Heart right ventricle (tissue), 16 donors: ENCODE measurements around the gene ADAMTS2. TPM values are rescaled to one million over a fixed set of nuclear protein-coding genes. Genes with fewer than 3 reads are reported as not detected.

Experiments used
- ATAC-seq, 8 donors: fragments of 200-7000 bp; cut with Tn5 transposase; one replicate each; pipeline ENCODE4 v1.9.1; 2020; ENCODE audit warnings: mild to moderate bottlenecking in 8 of 8, moderate library complexity in 8 of 8, moderate number of reproducible peaks in 1 of 8
- DNase-seq, 2 donors: peaks; one replicate each; pipeline ENCODE4 v3.0.0-alpha.2; 2020
- H3K27ac ChIP-seq, 10 donors: fragments of 200-600 bp; sonication (generic) in 2 of 10; one replicate each; pipeline versions ENCODE4 v1.5.0 to v1.8.0; 2020 to 2022; ENCODE audit warnings: mild to moderate bottlenecking in 3 of 10
- H3K27me3 ChIP-seq, 7 donors: fragments of 200-600 bp; one replicate each; pipeline ENCODE4 v1.8.0; 2021 to 2022; ENCODE audit warnings: mild to moderate bottlenecking in 2 of 7
- H3K36me3 ChIP-seq, 9 donors: fragments of 200-600 bp; sonication (generic) in 1 of 9; one replicate each; pipeline versions ENCODE4 v1.5.0 to v1.8.0; 2020 to 2022; ENCODE audit warnings: mild to moderate bottlenecking in 2 of 9
- H3K4me1 ChIP-seq, 9 donors: fragments of 200-600 bp; sonication (generic) in 1 of 9; one replicate each; pipeline versions ENCODE4 v1.5.0 to v1.8.0; 2020 to 2022; ENCODE audit warnings: mild to moderate bottlenecking in 4 of 9
- H3K4me3 ChIP-seq, 10 donors: fragments of 200-600 bp; sonication (generic) in 2 of 10; one replicate each; pipeline versions ENCODE4 v1.5.0 to v1.8.0; 2020 to 2022; ENCODE audit warnings: mild to moderate bottlenecking in 7 of 10, moderate library complexity in 2 of 10
- H3K9me3 ChIP-seq, 11 donors: fragments of 200-600 bp in 10 of 11; sonication (generic) in 2 of 11; one replicate each; pipeline versions ENCODE4 v1.5.0 to v1.8.0; 2013 to 2022; ENCODE audit warnings: mild to moderate bottlenecking in 2 of 11, control low read depth in 1 of 11, moderate library complexity in 1 of 11
- WGBS, 2 donors: extraction: QIAGEN DNeasy Blood & Tissue Kit; methylation state at CpG; one replicate each; pipeline ENCODE4 v1.1.7; 2013; ENCODE audit warnings: inconsistent platforms in 1 of 2; 5-methylcytosine and 5-hydroxymethylcytosine counted together
- intact Hi-C, 10 donors: fragments of 100-400 bp; cut with DNase I; formaldehyde crosslinking; loops; one replicate each; pipeline versions ENCODE4 v1.11.1 to v1.14.2; 2022
- polyA plus RNA-seq, 2 donors: library from polyadenylated mRNA; stranded (reverse); fragments of 200-250 nt; gene quantifications; one replicate each; pipeline ENCODE4 v1.2.3, GENCODE V29; 2013
- total RNA-seq, 10 donors: library from RNA; stranded (reverse); fragmentation: NEBNext Ultra II Directional in 3 of 10; extraction: Animal tissue kit (Norgen Biotek cat#: 25700) in 3 of 10; gene quantifications; one replicate each; pipeline versions ENCODE4 v1.2.1 to v1.2.4, GENCODE V29; 2021 to 2023
- TF ChIP-seq, protein P1 (sequence below), 9 donors: fragments of 200-600 bp; sonication (generic) in 2 of 9; IDR thresholded peaks; one replicate each; pipeline versions ENCODE4 v1.5.0 to v1.8.0; 2021 to 2022; ENCODE audit warnings: antibody characterized with exemption in 9 of 9, mild to moderate bottlenecking in 5 of 9, moderate library complexity in 1 of 9
- donor health status: Arrhythmogenic right ventricular cardiomyopathy.
- donor health status: ischemic (EF 13 %, LVEDD 7.1; RV severe dilation, severe dysfunction).
- donor health status: healthy with polysubstance abuse.
- donor health status: DM: no; HTN: yes; CAD: no.
- donor health status: DM: no; HTN: no; CAD: no.
- donor health status: ischemic (EF 25% LVEDD 6.9; RV normal size, moderate dysfunction).
- donor health status: ischemic (EF 25% LVEDD 5.7; RV mildly dilated, moderate dysfunction).
- donor health status: healthy.
- donor health status: DM: yes; HTN: yes; CAD: no.
- donor health status: Ischemic cardiomyopathy.
- donor health status: ischemic (EF 35%, LVEDD 5.7; RV mildly dilated, moderate dysfunction).
- donor health status: nonischemic (EF 11% LVEDD 7.7; RV severe dilation, severe dysfunction).
- donor health status: DM: yes; HTN: yes; CAD: no.
- donor health status: PGD.
- donor health status: ischemic (EF 29% LVEDD 5.4; RV normal size, mild dysfunction).
- donor health status: nonischemic (EF 23%, LVEDD 6.1; RV moderate dilation, normal function).

The ADAMTS2 gene
- total and polyA plus RNA-seq, 12 donors = 1.7 to 13.5 (median 3.9) TPM

DNA sequence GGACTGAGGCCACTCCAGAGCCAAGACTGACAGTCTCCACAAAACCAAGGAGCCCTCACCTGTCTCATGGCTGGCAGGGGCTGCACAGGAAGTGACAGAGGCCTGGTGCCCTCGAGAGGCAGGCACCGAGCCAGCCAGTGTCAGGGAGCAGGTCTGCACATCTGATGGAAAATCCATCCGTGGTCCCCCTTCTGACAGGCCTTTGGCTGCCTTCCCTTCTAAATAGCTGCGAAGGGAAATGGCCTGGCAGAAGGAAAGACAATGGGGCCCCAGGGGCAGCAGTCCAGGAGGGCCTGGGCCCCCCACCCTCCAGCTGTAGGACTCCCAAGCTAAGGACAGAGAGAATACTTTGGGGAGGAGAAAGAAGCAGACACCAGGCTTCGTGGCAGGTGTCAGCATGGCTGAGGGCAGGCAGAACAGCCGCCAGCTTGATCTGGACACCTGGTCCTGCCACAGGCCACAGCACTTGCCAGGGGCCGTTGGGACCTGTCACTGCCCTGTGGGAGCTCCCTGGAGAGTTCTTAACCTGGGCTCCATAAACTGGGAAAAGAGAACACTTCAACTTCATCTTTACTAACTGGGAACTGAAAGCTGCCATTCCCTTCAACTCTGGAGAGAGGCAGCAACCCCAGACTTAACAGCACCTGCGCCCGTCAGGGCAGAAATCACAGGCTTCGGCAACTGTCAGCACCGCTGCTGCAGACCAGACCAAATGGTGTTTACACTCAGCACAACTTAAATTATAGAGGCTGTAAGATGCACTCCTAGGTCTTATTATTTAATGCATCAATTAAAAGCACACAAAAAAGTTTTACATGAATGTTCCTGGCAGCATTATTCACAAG lies 22.0 kb downstream of the ADAMTS2 start:
- TF ChIP-seq, protein P1, sequence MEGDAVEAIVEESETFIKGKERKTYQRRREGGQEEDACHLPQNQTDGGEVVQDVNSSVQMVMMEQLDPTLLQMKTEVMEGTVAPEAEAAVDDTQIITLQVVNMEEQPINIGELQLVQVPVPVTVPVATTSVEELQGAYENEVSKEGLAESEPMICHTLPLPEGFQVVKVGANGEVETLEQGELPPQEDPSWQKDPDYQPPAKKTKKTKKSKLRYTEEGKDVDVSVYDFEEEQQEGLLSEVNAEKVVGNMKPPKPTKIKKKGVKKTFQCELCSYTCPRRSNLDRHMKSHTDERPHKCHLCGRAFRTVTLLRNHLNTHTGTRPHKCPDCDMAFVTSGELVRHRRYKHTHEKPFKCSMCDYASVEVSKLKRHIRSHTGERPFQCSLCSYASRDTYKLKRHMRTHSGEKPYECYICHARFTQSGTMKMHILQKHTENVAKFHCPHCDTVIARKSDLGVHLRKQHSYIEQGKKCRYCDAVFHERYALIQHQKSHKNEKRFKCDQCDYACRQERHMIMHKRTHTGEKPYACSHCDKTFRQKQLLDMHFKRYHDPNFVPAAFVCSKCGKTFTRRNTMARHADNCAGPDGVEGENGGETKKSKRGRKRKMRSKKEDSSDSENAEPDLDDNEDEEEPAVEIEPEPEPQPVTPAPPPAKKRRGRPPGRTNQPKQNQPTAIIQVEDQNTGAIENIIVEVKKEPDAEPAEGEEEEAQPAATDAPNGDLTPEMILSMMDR (IDR thresholded peaks at IDR 0.05) = peak in 1 of 9 donors; percentile 7
- DNase-seq = peak in 1 of 2 donors; percentile 5
- H3K27me3 ChIP-seq = peaks cover 0 to 29% (median 0%) of the 10 kb centered on the region in 7 donors
- WGBS, 2 donors = 53 to 54% methylated on average over 11 of the region's 11 CpGs
- no peaks in the 10 kb centered on the region for H3K9me3 ChIP-seq
- no peak overlapping the region for H3K4me3 ChIP-seq
- intact Hi-C loops = no loop called here
- no peak for ATAC-seq
- H3K4me1 ChIP-seq = peaks cover 0 to 19% (median 5%) of the 10 kb centered on the region in 9 donors
- no peaks in the 10 kb centered on the region for H3K36me3 ChIP-seq
- H3K27ac ChIP-seq = no peak overlapping the region

DNA sequence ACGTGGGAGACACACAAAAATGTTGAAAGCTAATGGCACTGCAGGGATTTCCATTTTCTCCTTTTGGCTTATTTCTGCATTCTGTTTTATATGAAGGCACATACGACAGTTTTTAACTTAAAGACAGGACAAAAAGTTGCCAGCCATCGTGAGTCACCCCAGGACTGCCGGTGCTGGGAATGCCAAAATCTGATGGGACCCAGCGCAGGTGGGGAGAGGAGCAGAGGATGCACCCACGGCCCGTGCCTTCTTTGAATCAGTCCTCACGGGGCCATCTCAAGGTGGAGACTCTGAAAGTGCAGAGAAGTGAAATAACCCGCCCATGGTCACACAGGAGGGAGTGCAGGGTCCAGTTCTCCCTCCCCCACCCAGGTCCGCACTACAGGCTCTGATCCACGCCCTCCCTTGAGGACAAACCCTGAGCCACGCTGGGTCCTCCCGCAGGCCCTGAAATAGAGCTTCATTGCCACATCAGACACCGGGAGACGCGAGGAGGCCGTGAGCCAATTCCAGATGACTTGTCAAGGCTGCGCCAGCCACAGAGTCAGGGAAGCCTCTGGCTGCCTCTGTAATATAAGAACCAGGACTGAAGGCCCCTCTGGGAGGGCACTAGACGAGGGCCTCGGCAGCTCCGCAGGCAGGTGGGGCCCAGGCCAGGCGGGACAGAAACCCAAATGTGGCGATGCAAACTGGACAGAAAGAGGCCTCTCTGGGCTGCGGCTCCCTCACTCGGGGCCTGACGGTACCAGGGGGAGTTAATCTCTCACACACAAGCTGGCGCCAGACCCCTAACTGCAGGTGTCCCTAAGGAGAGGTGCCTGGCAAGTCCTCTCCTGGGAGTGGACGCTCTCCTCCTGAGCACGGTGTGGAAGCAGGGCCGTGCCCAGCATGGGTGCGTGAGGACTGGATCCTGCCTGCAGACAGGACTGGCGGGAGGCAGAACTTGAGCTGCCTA lies 22.9 kb downstream of the ADAMTS2 start:
- Histone ChIP-seq H3K36me3 (no peaks in the 10 kb centered on the region), H3K4me1 (peaks cover 0 to 26% (median 6%) of the 10 kb centered on the region in 9 donors), H3K27ac (no peak overlapping the region), H3K4me3 (no peak overlapping the region), H3K9me3 (no peaks in the 10 kb centered on the region), H3K27me3 (peaks cover 0 to 32% (median 0%) of the 10 kb centered on the region in 7 donors)
- 84 to 86% methylated on average over 32 of the region's 32 CpGs for WGBS, 2 donors
- ATAC-seq (no peak), DNase-seq (peak in 1 of 2 donors; percentile 9)
- intact Hi-C loops = no loop called here
- TF ChIP-seq, protein P1 (IDR thresholded peaks at IDR 0.05) = no peak

DNA sequence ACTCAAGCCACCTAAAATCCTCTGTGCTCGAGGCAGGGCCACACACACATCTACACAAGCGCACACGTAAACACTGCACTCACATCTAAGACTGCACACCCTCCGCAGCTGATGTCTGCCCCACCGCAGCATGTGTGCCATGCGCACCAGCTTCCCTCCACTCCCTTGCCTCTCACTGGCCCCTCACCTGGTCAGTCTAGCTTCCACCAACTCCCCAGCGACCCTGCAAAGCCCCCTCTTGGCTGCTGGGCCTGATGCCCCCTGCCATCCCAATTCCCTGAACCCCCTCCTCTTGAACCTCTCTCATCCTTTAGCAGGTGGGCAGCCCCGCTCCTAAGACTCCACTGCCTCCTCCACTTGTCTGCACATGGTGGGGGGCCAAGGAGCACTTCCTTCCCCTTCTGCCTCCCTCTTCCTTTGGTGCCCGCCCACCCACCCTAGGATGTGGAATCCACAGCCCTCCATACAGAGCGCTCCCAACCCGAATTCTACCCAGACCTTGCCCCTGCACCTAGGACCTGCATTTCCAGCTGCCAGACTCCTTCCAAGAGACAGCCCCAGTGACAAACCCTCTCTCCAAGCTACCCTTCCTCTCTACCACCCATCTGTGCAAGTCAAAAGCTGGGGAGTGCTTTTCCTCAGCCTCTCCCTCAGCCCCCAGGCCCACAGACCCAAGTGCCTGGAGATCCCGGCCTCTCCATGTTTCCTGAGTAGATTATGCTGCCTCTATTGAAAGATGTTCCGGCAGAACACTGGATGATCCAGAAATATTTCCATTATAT lies 23.9 kb downstream of the ADAMTS2 start:
- Histone ChIP-seq H3K9me3 (no peaks in the 10 kb centered on the region), H3K4me1 (peaks cover 0 to 29% (median 6%) of the 10 kb centered on the region in 9 donors), H3K4me3 (no peak overlapping the region), H3K27ac (no peak overlapping the region), H3K36me3 (no peaks in the 10 kb centered on the region), H3K27me3 (peaks cover 0 to 27% (median 0%) of the 10 kb centered on the region in 7 donors)
- WGBS, 2 donors = 86 to 92% methylated on average over 13 of the region's 13 CpGs
- TF ChIP-seq, protein P1 (IDR thresholded peaks at IDR 0.05) = no peak
- peak in 1 of 2 donors; percentile 2 for DNase-seq
- intact Hi-C loops = no loop called here
- no peak for ATAC-seq
